HG03095 (cell line): Measurements from ENCODE around the gene FAAP100.

Experiments used
- ATAC-seq: cut with Tn5 transposase; IDR thresholded peaks from one replicate; pipeline ENCODE4 v1.9.1; 2021; ENCODE audit warnings: moderate library complexity; ENCODE audit not compliant: unreplicated experiment

The FAAP100 gene

DNA sequence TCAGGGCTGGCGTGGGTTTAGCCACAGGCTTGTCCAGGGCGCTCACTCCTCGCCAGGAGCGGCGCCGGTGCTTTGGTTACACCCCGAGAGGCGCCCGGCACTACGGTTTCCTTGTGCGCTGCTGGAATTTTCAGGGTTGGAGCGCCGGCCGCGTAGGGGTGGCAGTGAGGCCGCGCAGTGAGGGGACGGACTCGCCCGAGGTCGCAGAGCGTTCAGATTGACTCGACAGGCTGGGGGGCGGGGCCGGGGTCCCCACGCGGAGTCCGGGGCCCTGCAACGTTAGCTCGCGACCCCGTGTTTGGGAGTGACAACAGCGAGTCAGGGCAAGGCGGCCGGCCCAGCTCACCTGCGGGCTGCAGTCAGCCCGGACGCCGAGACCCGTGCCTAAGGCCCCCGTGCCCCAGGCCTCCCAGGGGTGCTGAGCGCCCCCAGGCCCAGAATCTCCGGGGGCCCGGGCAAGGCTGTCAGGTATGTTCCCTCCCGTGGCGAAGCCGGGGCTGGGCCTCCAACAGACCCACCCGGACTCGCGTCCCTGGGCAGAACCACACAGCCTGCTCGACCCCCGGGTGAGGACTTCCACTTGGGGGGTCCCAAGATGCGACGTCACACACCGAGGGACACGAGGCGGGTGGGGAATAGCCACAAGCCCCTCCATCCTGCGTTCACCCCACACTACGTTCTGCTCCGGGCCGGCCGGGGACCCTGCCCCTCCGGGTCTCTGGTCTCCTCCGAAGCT lies 38.2 kb downstream of the FAAP100 start:
- ATAC-seq, result no peak

DNA sequence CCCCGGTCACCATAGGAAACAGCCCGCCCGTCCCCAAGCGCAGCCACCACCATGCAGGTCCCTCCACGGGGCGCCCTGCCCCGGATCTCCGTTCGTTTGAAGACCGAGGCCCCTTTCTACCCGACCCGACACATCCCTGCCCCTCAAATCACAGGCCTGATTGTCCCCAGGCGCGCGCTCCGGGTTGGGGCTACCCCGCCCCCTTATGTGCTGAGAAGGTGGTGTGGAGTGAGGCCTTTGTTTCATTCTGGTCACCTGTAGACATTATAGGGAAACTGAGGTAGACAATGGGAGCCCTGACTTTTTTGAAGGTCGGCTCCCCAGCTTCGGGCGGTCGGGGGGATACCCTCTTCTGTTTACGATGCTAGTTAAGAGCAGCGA lies 38.8 kb downstream of the FAAP100 start:
- ATAC-seq, result no peak

DNA sequence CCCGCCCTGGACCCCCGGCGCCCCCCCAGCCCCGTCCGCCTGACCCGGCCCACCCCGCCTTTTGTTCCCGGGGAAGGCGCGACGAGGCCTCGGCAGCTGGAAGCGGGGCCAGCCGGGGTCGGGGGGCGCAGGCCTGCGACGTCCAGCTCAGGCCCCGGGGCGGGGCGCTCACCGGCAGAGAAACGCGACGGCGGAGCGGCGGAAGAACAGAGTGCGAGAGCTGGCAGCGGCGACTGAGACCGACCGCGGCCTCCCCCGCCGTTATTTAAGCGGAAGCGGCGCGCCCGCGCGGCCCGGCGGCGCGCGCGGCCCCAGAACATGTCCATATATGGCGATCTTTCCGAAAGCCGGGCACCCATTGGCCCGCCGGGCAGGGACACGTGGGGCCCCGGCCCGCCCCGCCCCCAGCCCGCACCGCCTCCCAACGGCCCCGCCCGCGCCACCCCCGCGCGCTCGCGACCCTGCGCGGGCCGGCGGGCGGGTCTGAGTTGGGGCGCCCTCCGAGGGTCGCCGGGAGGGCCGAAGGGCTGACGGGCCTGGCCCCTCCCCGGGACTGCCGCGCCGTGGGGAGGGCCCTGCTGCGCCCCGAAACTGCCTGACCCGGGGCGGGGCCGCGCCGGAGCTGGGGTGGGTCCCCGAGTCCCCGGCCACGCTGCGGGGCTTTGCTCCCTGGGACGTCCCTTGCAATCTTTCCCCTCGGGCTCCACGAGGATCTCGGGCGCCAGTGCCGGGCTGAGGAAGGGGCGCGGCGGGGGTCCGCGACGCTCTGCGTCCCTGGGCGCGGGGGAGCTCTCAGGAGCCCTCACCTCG lies 39.4 kb downstream of the FAAP100 start, which contains the start of gene ACTG1:
Gene ACTG1 (minus strand): TSS at position 238 of the 810 bp plus-strand sequence. CDS start 445 bp downstream, outside the sequence.
- ATAC-seq, result peak; percentile 38

DNA sequence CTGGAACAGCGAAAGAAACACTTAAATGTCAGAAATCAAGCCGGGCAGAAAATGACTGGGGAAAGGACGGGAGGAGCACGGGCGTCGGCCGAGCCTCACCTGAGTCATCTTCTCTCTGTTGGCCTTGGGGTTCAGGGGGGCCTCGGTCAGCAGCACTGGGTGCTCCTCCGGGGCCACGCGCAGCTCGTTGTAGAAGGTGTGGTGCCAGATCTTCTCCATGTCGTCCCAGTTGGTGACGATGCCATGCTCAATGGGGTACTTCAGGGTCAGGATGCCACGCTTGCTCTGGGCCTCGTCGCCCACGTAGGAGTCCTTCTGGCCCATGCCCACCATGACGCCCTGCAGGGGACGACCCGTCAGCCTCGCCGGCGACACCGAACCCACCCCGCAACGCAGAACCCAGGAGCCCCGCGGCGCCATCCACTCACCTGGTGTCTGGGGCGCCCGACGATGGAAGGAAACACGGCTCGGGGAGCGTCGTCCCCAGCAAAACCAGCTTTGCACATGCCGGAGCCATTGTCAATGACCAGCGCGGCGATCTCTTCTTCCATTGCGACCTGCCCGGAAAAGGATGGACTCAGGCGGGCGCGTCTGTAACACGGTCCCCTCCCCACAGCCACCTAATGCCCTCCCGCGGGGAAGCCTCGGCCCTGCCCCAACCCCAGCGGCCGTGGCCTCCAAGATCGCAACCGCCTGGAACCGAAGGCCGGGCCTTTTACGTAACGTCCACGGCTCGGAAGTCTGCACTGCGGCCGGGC lies 40.2 kb downstream of the FAAP100 start:
- ATAC-seq, result no peak

DNA sequence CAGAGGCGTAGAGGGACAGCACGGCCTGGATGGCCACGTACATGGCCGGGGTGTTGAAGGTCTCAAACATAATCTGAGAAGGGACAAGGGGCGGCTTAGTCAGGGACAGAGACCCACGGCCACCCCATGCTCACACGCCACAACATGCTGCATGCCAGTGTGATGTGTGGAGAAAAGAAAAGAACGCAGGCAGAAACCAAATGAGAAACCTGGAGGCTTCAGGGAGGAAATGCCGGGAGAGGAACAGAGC lies 40.7 kb downstream of the FAAP100 start:
- no peak for ATAC-seq

DNA sequence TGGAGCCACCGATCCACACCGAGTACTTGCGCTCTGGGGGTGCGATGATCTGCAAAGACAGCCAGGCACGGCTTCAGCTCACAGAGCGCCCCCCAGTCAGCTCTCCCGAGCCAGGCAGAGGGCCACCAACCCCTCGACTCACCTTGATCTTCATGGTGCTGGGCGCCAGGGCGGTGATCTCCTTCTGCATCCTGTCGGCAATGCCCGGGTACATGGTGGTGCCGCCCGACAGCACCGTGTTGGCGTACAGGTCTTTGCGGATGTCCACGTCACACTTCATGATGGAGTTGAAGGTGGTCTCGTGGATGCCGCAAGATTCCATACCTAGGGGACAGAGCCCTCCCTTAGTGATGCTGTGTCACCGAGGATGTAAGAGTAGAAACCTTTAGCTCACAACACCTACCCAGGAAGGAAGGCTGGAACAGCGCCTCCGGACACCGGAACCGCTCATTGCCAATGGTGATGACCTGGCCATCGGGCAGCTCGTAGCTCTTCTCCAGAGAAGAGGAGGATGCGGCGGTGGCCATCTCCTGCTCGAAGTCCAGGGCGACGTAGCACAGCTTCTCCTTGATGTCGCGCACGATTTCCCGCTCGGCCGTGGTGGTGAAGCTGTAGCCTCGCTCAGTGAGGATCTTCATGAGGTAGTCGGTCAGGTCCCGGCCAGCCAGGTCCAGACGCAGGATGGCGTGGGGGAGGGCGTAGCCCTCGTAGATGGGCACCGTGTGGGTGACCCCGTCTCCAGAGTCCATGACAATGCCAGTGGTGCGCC lies 41.2 kb downstream of the FAAP100 start:
- ATAC-seq, result no peak

DNA sequence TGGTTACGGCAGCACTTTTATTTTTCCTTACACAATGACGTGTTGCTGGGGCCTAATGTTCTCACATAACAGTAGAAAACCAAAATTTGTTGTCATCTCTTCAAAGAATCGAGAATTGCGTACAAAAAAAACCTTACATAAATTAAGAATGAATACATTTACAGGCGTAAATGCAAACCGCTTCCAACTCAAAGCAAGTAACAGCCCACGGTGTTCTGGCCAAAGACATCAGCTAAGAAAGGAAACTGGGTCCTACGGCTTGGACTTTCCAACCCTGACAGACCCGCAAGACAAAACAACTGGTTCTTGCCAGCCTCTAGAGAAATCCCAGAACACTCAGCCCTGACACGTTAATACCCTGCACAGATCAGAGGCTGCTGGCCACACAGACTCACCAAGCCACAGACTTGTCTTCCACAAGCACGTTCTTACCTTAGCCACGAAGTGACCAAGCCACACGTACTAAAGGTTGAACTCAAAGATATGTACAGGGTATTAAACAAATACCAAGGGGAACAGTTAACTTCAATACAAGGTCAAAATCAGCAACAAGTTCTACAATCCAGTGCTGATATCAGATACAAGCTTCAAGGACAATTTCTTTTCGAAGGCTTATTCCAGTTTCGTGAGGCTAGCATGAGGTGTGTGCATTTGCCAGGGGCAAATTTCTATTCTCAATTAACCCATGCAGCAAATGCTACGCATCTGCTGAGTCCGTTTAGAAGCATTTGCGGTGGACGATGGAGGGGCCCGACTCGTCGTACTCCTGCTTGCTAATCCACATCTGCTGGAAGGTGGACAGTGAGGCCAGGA lies 42.0 kb downstream of the FAAP100 start:
- ATAC-seq, result no peak

DNA sequence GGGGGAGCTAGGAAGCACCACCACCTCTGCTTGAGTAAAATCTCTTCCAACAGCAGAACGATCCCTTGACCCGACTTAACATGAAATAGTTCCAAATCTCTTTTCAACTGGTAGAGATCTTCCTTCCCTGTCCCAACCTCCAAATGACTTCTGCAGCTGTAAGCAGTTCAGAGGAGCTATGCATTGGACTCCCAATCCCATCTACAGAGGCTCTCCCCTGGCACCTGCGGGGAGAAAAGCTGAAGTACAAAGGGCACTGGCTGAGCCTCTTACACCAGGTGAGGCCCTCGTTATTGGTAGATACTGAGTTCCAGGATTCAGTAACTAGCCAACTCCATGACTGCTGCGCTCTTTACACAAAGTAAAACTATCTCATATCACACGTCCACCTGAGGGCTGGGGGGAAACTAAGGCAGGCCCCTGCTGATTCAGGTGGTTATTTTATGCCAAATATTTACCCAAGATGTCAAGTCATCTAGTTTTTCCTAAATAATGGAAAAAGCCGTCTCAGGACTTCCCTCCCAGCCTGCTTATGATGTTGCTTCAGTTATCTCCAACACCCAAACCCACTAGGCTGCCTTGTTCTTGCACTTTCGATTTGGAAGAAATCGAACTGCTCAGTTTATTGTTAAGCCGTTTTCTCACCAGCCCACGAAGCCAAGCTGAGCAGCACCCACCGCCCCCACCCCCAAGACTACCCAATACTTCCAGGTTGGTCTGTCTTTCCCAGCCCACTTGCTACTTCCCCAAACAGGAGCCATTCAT lies 42.8 kb downstream of the FAAP100 start:
- no peak for ATAC-seq

DNA sequence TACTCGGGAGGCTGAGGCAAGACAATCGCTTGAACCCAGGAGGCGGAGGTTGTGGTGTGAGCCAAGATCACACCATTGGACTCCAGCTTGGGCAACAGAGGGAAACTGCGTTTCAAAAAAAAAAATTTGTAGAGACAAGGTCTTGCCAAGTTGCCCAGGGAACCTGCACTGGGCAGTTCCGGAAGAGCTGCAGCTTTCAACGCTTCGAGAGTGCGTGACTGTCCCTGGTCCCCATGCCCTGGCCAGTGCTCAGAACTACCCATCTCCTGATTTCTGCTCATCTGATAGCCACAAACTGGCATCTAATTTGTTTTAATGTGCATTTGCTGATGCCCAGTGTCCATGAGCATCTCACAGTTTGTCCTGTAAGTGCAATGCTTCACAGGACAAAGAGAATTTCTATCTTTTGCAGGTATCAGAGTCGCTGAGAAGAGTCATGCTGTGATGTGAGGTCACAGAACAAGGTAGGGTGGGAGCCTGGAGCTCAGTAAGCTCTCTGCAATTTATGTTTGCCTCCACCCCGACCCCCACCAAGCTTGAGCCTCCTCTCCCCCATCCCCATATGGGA lies 43.4 kb downstream of the FAAP100 start:
- no peak for ATAC-seq

DNA sequence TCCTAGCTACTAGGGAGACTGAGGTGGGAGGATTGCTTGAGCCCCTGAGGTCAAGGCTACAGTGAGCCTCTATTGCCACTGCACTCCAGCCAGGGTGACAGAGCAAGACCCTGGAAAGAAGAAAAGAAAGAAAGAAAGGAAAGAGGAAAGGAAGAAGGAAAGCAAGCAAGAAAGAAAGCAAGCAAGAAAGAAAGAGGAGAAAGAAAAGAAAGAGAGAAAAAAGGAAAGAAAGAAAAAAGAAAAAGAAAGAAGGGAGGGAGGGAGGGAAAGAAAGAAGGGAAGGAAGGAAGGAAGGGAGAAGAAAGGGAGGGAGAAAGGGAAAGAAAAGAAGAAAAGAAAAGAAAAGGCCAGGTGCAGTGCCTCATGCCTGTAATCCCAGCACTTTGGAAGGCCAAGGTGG lies 48.5 kb downstream of the FAAP100 start:
- no peak for ATAC-seq

DNA sequence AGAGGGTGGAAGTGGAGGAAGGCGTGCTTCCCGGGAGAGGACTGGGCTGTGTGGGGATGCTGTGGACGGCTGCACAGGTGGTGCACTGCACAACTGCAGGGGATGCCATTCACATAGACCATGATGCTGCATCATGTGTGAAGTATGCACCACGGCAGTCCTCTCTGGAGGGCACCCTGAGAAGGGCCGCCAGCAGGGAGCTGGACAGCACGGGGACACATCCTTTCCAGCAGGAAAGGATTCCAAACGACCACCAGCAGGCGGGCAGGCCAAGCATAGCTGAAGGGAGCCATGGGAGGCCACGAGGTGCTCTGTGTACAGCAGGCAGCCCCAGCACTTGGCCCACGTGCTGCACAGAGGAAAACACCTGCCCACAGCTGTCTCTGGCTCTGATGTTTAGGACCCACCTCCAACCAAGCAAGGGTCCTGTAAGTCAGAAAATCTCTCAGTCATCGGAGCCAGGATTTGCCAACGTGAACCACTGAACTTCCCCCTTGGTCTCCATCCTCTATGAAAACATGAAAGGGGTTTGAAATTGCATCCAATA lies 49.6 kb downstream of the FAAP100 start:
- no peak for ATAC-seq

DNA sequence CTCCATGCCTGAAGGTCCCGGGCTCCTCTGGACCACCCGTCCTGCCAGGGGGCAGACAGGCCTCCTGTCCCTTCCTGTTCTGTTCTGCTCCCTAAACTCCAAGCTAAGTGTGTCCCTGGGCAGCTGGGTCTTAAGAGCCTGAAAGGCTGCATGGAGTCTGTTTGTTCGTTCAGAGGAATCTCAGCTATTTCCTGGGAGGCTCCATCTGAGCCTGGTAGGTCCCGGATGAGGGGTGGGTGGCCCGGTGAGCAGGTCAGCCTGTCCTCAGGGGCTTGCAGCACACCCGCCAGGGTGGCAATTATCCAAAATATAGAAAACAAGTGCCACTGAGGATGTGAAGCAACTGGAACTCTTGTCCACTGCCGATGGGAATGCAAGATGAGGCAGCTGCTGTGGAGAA lies 52.1 kb downstream of the FAAP100 start:
- no peak for ATAC-seq

DNA sequence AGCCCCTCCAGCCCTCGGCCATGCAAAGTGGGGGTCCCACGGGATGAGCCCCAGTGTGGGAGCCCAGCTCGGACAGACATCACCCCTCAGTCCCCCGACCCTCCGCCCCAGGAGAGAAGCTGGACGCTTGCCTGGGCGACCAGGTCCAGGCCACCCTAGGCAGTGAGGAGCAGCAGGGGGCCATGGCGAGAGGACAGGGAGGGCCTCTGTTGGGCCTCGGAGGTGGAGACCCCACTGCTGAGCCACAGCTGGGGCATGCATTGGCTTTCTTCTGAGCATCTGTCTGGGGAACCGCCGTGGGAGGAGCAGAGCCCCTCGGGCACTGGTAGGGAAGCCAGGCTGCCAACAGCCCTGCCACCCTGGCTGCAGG lies 52.6 kb downstream of the FAAP100 start:
- no peak for ATAC-seq

DNA sequence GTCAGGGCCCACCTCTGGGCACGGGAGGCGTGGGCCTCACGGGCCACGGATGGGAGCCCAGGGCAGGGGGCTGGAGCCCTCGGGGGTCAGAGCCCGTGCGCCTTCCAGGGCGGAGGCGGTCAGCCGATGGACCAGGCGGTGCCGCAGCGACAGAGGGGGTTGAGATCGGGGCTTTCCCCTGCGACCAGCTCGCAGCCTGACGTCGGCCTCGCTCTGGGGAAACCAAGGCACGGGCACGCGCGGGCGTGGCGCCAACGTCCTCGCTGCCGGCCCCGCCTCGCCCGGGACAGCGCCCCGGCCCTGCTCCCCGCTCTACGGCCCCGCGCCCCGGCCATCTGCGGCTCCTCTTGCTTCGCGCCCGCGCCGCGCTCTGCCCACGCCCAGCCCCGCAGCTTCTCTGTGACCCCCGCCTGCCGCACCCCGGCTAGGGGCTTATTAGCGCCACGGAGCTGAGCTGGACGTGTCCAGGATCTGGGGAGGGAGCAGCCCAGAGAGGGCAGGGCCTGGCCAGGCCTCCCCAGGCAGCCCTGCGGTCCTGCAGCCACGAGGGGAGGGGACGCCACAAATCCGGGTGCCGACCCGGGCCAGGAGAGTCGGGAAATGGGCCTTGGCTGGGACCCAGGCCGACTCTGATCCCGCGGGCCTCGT lies 53.1 kb downstream of the FAAP100 start:
- ATAC-seq, result no peak

DNA sequence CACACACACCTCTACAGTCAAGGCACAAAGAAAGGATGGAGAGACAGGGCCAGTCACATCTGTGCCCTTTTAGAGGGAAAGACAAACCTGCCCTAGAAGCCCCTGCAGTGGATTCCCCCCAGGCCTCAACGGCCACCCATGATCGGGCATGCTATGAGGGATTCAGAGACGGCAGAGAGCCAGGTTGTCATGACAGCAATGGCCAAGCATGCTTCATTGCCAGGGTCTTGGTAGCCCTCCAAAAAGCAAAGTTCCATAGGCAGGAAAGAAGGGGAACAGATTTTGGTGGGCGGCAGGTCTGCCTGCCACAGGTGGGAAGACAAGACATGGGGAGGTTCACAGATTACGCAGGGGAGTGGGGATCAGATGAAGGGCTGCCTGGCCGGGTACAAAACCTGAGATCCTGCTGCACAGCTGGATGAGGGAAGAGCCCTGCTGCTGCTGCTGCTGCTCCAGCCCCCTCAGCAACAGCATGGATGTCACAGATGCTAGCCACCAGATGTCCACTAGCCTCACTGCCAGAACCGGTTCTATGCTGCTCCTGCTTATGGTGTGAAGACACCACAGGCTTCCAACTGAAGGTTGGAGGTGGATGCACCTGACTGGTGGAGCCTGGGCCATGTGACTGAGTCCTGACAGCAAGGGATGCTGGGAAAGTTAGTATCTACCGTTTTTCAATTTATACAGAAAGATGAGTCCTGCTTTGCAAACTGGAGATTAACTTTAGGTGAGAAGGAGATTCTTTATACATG lies 57.4 kb downstream of the FAAP100 start:
- no peak for ATAC-seq

DNA sequence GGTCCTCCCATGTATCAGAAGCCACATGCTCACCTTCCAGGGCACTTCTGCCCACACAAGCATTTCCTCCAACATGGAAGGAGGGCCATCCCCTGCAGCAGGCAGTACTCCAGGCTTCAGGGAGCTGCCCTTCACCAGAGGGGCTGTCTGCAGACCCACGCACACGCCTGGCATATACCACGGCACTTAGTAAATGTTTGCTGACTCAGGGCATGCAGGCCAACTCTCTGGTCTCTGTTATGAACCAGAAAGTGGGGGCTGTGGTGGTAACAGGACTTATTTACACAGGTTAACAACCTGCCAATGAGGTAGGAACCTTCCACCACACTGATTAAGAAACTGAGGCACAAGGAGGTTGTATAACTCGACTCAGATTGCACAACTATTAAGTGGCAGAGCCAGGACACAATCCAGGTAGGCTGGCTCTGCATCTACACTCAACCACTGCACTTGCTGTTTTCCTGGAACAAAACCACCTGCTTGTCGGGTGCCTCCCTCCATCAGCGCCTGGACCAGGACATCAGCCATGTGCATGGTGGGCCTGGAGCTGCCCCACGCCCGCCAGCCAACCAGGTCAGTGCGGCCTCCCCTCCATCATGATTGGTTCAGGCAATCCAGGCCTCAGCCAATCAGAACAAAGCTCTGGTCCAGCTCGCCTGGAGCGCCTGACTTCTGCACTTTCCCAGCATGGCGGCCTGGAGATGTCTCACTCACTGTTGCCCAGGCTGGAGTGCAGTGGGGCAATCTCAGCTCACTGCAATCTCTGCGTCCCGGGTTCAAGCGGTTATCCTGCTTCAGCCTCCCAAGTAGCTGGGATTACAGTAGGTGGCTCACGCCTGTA lies 58.7 kb downstream of the FAAP100 start:
- no peak for ATAC-seq

DNA sequence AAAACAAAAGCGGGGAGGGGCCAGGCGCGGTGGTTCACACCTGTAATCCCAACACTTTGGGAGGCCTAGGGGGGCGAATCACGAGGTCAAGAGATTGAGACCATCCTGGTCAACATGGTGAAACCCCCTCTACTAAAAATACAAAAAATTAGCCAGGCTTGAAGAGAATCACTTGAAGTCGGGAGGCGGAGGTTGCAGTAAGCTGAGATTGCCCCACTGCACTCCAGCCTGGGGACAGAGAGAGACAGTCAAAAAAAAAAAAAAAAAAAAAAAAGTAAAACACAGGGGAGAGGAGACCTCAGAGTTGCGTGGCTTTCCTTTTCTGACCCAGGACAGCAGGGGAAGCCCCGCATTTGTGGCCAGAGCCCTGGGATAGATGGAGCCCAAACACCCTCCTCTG lies 59.4 kb downstream of the FAAP100 start:
- ATAC-seq, result no peak
